Measurements from ENCODE around the gene MYO15A. TPM values are rescaled to one million over a fixed set of nuclear protein-coding genes. Genes with fewer than 3 reads are reported as not detected.

The MYO15A gene
- total and polyA plus RNA-seq, 2 of the 4 experiments (the other 2 are of a cell fraction), result 0.18 to 1.1 TPM

GRCh38 chr17:18208092-18208491 is 99.5 kb downstream of the MYO15A start:
- Histone ChIP-seq H3K18ac (ENCODE audit: low read depth, low read length) (no peak overlapping the region), H3K4me3 (ENCODE audit: insufficient read depth, low read depth, low read length) (no peak overlapping the region), H3K79me1 (ENCODE audit: low read depth in 1 of 2, low read length in 2 of 2) (peaks cover 16 to 60% of the 10 kb centered on the region in 2 experiments), H2BK5ac (ENCODE audit: low read depth, low read length, poor library complexity, severe bottlenecking) (no peak overlapping the region), H3K4me2 (ENCODE audit: low read depth, low read length) (no peak overlapping the region), H2BK120ac (ENCODE audit: low read depth, low read length) (no peak overlapping the region), H2BK15ac (ENCODE audit: low read depth, low read length) (no peak overlapping the region), H2AK9ac (replicated peaks; ENCODE audit: low read depth, low read length, poor library complexity) (no peak overlapping the region), H4K8ac (ENCODE audit: low read depth in 2 of 2, low read length in 2 of 2) (no peak overlapping the region), H3K4ac (ENCODE audit: low read depth, low read length) (no peak overlapping the region), H3K27ac (ENCODE audit: insufficient read depth, low read length) (no peak overlapping the region), H2AFZ (replicated peaks; ENCODE audit: low read length, poor library complexity) (peak overlapping the region; percentile 29), H3K14ac (replicated peaks; ENCODE audit: low read depth, low read length) (no peak overlapping the region), H3K4me1 (ENCODE audit: control insufficient read depth, insufficient read depth, low read length) (no peaks in the 10 kb centered on the region), H3K9ac (ENCODE audit: low read depth, low read length) (no peak overlapping the region), H3K56ac (ENCODE audit: extremely low read depth, insufficient read depth, low read length) (no peak overlapping the region), H2AK5ac (ENCODE audit: low read depth, low read length) (no peak overlapping the region), H3K36me3 (ENCODE audit: control insufficient read depth, insufficient read depth, low read length) (peaks cover 57% of the 10 kb centered on the region), H3K9me3 (ENCODE audit: control insufficient read depth, insufficient read depth, low read length) (no peaks in the 10 kb centered on the region), H4K20me1 (ENCODE audit: insufficient read depth, low read length) (peaks cover 54% of the 10 kb centered on the region), H3K23ac (ENCODE audit: low read depth, low read length) (no peak overlapping the region), H3K27me3 (ENCODE audit: control insufficient read depth, insufficient read depth, low read length) (no peaks in the 10 kb centered on the region), H2BK20ac (ENCODE audit: low read depth, low read length) (no peak overlapping the region), H4K91ac (ENCODE audit: insufficient read depth, low read depth, low read length) (no peak overlapping the region), H3K9me1 (ENCODE audit: insufficient read depth, low read length) (peaks cover 16% of the 10 kb centered on the region), H4K5ac (ENCODE audit: low read depth, low read length) (no peak overlapping the region)
- no TSS peak for BruUV-seq (replicated peaks)
- WGBS, 2 experiments (ENCODE audit: extremely low coverage in 2 of 2, insufficient read length in 1 of 2), result 95% methylated on average over 12 of the region's 19 CpGs; no CpG with 5 or more reads in 1 of the 2 experiments
- no peak for ATAC-seq (ENCODE audit: low read depth)
- DNase-seq, result no peak
- ChIA-PET POLR2A (ENCODE audit: unreplicated experiment) (no interaction called here), CTCF (interaction anchor here (0.7 kb wide), 2 partner anchors 84 to 119 kb away, joined by 5 to 8 read pairs; no protein-coding TSS in a partner anchor)
- TF ChIP-seq CHD1 (IDR thresholded peaks at IDR 0.05; ENCODE audit: low read depth, low read length) (no peak), FOS (IDR thresholded peaks at IDR 0.05; ENCODE audit: low read depth, low read length) (no peak), MAZ (IDR thresholded peaks at IDR 0.05; ENCODE audit: borderline replicate concordance, low read depth, low read length) (no peak), SMC3 (IDR thresholded peaks at IDR 0.05; ENCODE audit: low read depth, low read length) (no peak), MAFK (IDR thresholded peaks at IDR 0.05; ENCODE audit: low read depth, low read length) (no peak), MXI1 (IDR thresholded peaks at IDR 0.05; ENCODE audit: borderline replicate concordance, low read depth, low read length) (no peak), CTCF (conservative IDR thresholded peaks at IDR 0.05; ENCODE audit: low read depth, low read length) (no peak), NFE2L2 (IDR thresholded peaks at IDR 0.05; ENCODE audit: low read depth, low read length) (no peak), ELK1 (IDR thresholded peaks at IDR 0.05; ENCODE audit: borderline replicate concordance, low read depth, low read length) (no peak), USF2 (IDR thresholded peaks at IDR 0.05; ENCODE audit: low read depth, low read length) (no peak), CEBPB (IDR thresholded peaks at IDR 0.05; ENCODE audit: low read depth, low read length) (no peak)
- intact Hi-C loops (cut with micrococcal nuclease), result no loop called here
- in situ Hi-C loops (cut with MboI; ENCODE audit: low sequenced_read_pairs), result no loop called here
- dilution Hi-C loops (cut with HindIII; ENCODE audit: low sequenced_read_pairs, unreplicated experiment), result no loop called here
